ENCODE measurements around the gene WDR1.
A peak's percentile ranks its signal among the peaks of the same experiment; 100 is the strongest.

WDR1 gene

GRCh38 chr4:10074767-10075105, 41.9 kb downstream of the WDR1 start:
- no peak overlapping the region for H3K4me3 ChIP-seq (ENCODE audit: low read depth, low read length)
- H3K9me3 ChIP-seq (ENCODE audit: control insufficient read depth, insufficient read depth, low read length) = no peaks in the 10 kb centered on the region
- H3K27me3 ChIP-seq (ENCODE audit: control insufficient read depth, insufficient read depth, low read length) = no peaks in the 10 kb centered on the region
- no peak overlapping the region for H3K27ac ChIP-seq (ENCODE audit: low read depth, low read length)
- H3K9ac ChIP-seq (ENCODE audit: low read depth, low read length) = no peak overlapping the region
- no peaks in the 10 kb centered on the region for H3K4me1 ChIP-seq (ENCODE audit: control insufficient read depth, insufficient read depth, low read length)
- peaks cover 79% of the 10 kb centered on the region for H3K36me3 ChIP-seq (ENCODE audit: control insufficient read depth, insufficient read depth, low read length)

- Histone ChIP-seq H3K27ac (ENCODE audit: low read depth, low read length) (no peak overlapping the region), H3K4me3 (ENCODE audit: low read depth, low read length) (no peak overlapping the region), H3K36me3 (ENCODE audit: control insufficient read depth, insufficient read depth, low read length) (peaks cover 76% of the 10 kb centered on the region)
Observed at GRCh38 chr4:10074076-10074766, 42.4 kb downstream of the WDR1 start.

GRCh38 chr4:10072420-10073017, 44.1 kb downstream of the WDR1 start:
- Histone ChIP-seq H3K27ac (ENCODE audit: low read depth, low read length) (no peak overlapping the region), H3K27me3 (ENCODE audit: control insufficient read depth, insufficient read depth, low read length) (no peaks in the 10 kb centered on the region), H3K4me3 (ENCODE audit: low read depth, low read length) (no peak overlapping the region), H3K9ac (ENCODE audit: low read depth, low read length) (no peak overlapping the region), H3K9me3 (ENCODE audit: control insufficient read depth, insufficient read depth, low read length) (no peaks in the 10 kb centered on the region), H3K36me3 (ENCODE audit: control insufficient read depth, insufficient read depth, low read length) (peaks cover 65% of the 10 kb centered on the region), H3K4me1 (ENCODE audit: control insufficient read depth, insufficient read depth, low read length) (no peaks in the 10 kb centered on the region)

More at GRCh38 chr4:10074076-10074766, 42.4 kb downstream of the WDR1 start:
- H3K27me3 ChIP-seq (ENCODE audit: control insufficient read depth, insufficient read depth, low read length) = no peaks in the 10 kb centered on the region
- H3K9ac ChIP-seq (ENCODE audit: low read depth, low read length) = no peak overlapping the region
- no peaks in the 10 kb centered on the region for H3K4me1 ChIP-seq (ENCODE audit: control insufficient read depth, insufficient read depth, low read length)
- no peaks in the 10 kb centered on the region for H3K9me3 ChIP-seq (ENCODE audit: control insufficient read depth, insufficient read depth, low read length)

GRCh38 chr4:10069075-10069642, 47.4 kb downstream of the WDR1 start:
- Histone ChIP-seq H3K9ac (ENCODE audit: low read depth, low read length) (no peak overlapping the region), H3K36me3 (ENCODE audit: control insufficient read depth, insufficient read depth, low read length) (peaks cover 32% of the 10 kb centered on the region), H3K4me1 (ENCODE audit: control insufficient read depth, insufficient read depth, low read length) (no peaks in the 10 kb centered on the region), H3K4me3 (ENCODE audit: low read depth, low read length) (no peak overlapping the region), H3K27ac (ENCODE audit: low read depth, low read length) (no peak overlapping the region), H3K9me3 (ENCODE audit: control insufficient read depth, insufficient read depth, low read length) (no peaks in the 10 kb centered on the region), H3K27me3 (ENCODE audit: control insufficient read depth, insufficient read depth, low read length) (no peaks in the 10 kb centered on the region)

GRCh38 chr4:10066670-10067651, 49.6 kb downstream of the WDR1 start:
- Histone ChIP-seq H3K9ac (ENCODE audit: low read depth, low read length) (no peak overlapping the region), H3K27ac (ENCODE audit: low read depth, low read length) (no peak overlapping the region), H3K4me3 (ENCODE audit: low read depth, low read length) (no peak overlapping the region), H3K27me3 (ENCODE audit: control insufficient read depth, insufficient read depth, low read length) (no peaks in the 10 kb centered on the region), H3K9me3 (ENCODE audit: control insufficient read depth, insufficient read depth, low read length) (no peaks in the 10 kb centered on the region), H3K4me1 (ENCODE audit: control insufficient read depth, insufficient read depth, low read length) (peaks cover 13% of the 10 kb centered on the region), H3K36me3 (ENCODE audit: control insufficient read depth, insufficient read depth, low read length) (peaks cover 10% of the 10 kb centered on the region; the same call in 1 of the 2 replicates)

GRCh38 chr4:10066206-10066605, 50.4 kb downstream of the WDR1 start:
- H3K4me3 ChIP-seq (ENCODE audit: low read depth, low read length) = no peak overlapping the region
- H3K9me3 ChIP-seq (ENCODE audit: control insufficient read depth, insufficient read depth, low read length) = no peaks in the 10 kb centered on the region
- no peak overlapping the region for H3K9ac ChIP-seq (ENCODE audit: low read depth, low read length)
- H3K36me3 ChIP-seq (ENCODE audit: control insufficient read depth, insufficient read depth, low read length) = peaks cover 9% of the 10 kb centered on the region; the same call in 1 of the 2 replicates
- peaks cover 13% of the 10 kb centered on the region for H3K4me1 ChIP-seq (ENCODE audit: control insufficient read depth, insufficient read depth, low read length)
- no peak overlapping the region for H3K27ac ChIP-seq (ENCODE audit: low read depth, low read length)
- H3K27me3 ChIP-seq (ENCODE audit: control insufficient read depth, insufficient read depth, low read length) = no peaks in the 10 kb centered on the region

GRCh38 chr4:10063544-10064300, 52.9 kb downstream of the WDR1 start:
- H3K27ac ChIP-seq (ENCODE audit: low read depth, low read length) = peak overlapping the region; percentile 71
- no peaks in the 10 kb centered on the region for H3K9me3 ChIP-seq (ENCODE audit: control insufficient read depth, insufficient read depth, low read length)
- 0 out of 2 replicates have a peak, but pooled peaks cover 3% of the 10 kb centered on the region for H3K36me3 ChIP-seq (ENCODE audit: control insufficient read depth, insufficient read depth, low read length)
- H3K9ac ChIP-seq (ENCODE audit: low read depth, low read length) = no peak overlapping the region
- no peaks in the 10 kb centered on the region for H3K27me3 ChIP-seq (ENCODE audit: control insufficient read depth, insufficient read depth, low read length)
- H3K4me3 ChIP-seq (ENCODE audit: low read depth, low read length) = no peak overlapping the region
- H3K4me1 ChIP-seq (ENCODE audit: control insufficient read depth, insufficient read depth, low read length) = peaks cover 13% of the 10 kb centered on the region

- no peak overlapping the region for H3K27ac ChIP-seq (ENCODE audit: low read depth, low read length)
- no peak overlapping the region for H3K4me3 ChIP-seq (ENCODE audit: low read depth, low read length)
- H3K4me1 ChIP-seq (ENCODE audit: control insufficient read depth, insufficient read depth, low read length) = peaks cover 13% of the 10 kb centered on the region
- H3K36me3 ChIP-seq (ENCODE audit: control insufficient read depth, insufficient read depth, low read length) = no peaks in the 10 kb centered on the region
- no peaks in the 10 kb centered on the region for H3K27me3 ChIP-seq (ENCODE audit: control insufficient read depth, insufficient read depth, low read length)
- no peak overlapping the region for H3K9ac ChIP-seq (ENCODE audit: low read depth, low read length)
- no peaks in the 10 kb centered on the region for H3K9me3 ChIP-seq (ENCODE audit: control insufficient read depth, insufficient read depth, low read length)
Observed at GRCh38 chr4:10061650-10062415, 54.8 kb downstream of the WDR1 start.

GRCh38 chr4:10058371-10058770, 58.2 kb downstream of the WDR1 start:
- H3K27me3 ChIP-seq (ENCODE audit: control insufficient read depth, insufficient read depth, low read length) = no peaks in the 10 kb centered on the region
- peaks cover 7% of the 10 kb centered on the region for H3K4me1 ChIP-seq (ENCODE audit: control insufficient read depth, insufficient read depth, low read length)
- H3K36me3 ChIP-seq (ENCODE audit: control insufficient read depth, insufficient read depth, low read length) = no peaks in the 10 kb centered on the region
- no peak overlapping the region for H3K4me3 ChIP-seq (ENCODE audit: low read depth, low read length)
- H3K9me3 ChIP-seq (ENCODE audit: control insufficient read depth, insufficient read depth, low read length) = no peaks in the 10 kb centered on the region
- no peak overlapping the region for H3K9ac ChIP-seq (ENCODE audit: low read depth, low read length)
- no peak overlapping the region for H3K27ac ChIP-seq (ENCODE audit: low read depth, low read length)

GRCh38 chr4:10057023-10057395, 59.6 kb downstream of the WDR1 start:
- Histone ChIP-seq H3K27ac (ENCODE audit: low read depth, low read length) (no peak overlapping the region), H3K9ac (ENCODE audit: low read depth, low read length) (no peak overlapping the region), H3K27me3 (ENCODE audit: control insufficient read depth, insufficient read depth, low read length) (no peaks in the 10 kb centered on the region), H3K36me3 (ENCODE audit: control insufficient read depth, insufficient read depth, low read length) (no peaks in the 10 kb centered on the region), H3K4me3 (ENCODE audit: low read depth, low read length) (no peak overlapping the region), H3K4me1 (ENCODE audit: control insufficient read depth, insufficient read depth, low read length) (no peaks in the 10 kb centered on the region), H3K9me3 (ENCODE audit: control insufficient read depth, insufficient read depth, low read length) (no peaks in the 10 kb centered on the region)
